GM12891 (cell line): ENCODE data around the gene WFDC2.

Experiments used
- PAX5 ChIP-seq: IDR thresholded peaks from 2 replicates; pipeline ENCODE4 v1.6.1; 2011; ENCODE audit warnings: low read length, moderate library complexity, mild to moderate bottlenecking; ENCODE audit not compliant: insufficient read depth, severe bottlenecking
- POLR2A ChIP-seq: IDR thresholded peaks from 2 replicates; pipeline ENCODE4 v1.6.1; 2011; ENCODE audit warnings: low read depth, low read length, control low read depth
- POLR2AphosphoS5 ChIP-seq: IDR thresholded peaks from 2 replicates; pipeline ENCODE4 v1.6.1; 2011; ENCODE audit warnings: low read depth, low read length, control low read depth
- POU2F2 ChIP-seq: IDR thresholded peaks from 2 replicates; pipeline ENCODE4 v1.6.1; 2011; ENCODE audit warnings: low read depth, mild to moderate bottlenecking, control low read depth, low read length, moderate library complexity
- TAF1 ChIP-seq: IDR thresholded peaks from 2 replicates; pipeline ENCODE4 v1.6.1; 2011; ENCODE audit warnings: low read depth, low read length, control low read depth

DNA sequence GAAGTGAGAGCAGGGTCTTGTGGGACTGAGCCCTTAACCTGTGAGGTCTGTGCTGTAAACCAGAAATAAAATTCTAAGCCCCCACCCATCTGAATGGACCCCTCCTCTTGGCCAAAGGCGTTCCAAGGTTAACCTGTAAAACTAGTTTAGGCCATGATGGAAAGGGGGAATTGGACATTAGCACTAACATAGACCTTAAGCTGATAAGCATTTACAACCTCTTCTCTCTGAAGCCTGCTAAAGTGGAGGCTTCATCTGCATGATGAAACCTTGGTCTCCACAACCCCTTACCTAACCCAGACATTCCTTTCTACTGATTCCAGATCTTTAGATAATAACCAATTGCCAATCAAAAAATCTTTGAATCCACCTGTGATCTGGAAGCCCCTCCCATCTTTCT, 27.8 kb upstream of the WFDC2 start:
- TF ChIP-seq PAX5 = no peak
- no peak for TF ChIP-seq TAF1
- no peak for TF ChIP-seq POLR2A
- TF ChIP-seq POLR2AphosphoS5 = no peak
- no peak for TF ChIP-seq POU2F2
